A673 (cell line): Measurements from ENCODE around the gene SLC31A1.

ENCODE experiments used
- CTCF ChIP-seq: fragments of 300-800, 200-600 bp; sonication (generic); conservative IDR thresholded peaks from 2 replicates; pipeline ENCODE4 v1.5.1; 2017; ENCODE audit warnings: low read depth, mild to moderate bottlenecking, antibody characterized with exemption, low read length, moderate library complexity, mixed read lengths
- EZH2 ChIP-seq: fragments of 200-600 bp; sonication (generic); IDR thresholded peaks from 2 replicates; pipeline ENCODE4 v1.6.1; 2017; ENCODE audit warnings: borderline replicate concordance, low read depth, mild to moderate bottlenecking, mixed read lengths, antibody characterized with exemption, low read length; ENCODE audit not compliant: poor library complexity, severe bottlenecking

GRCh38 chr9:113245894-113246293 is 24.6 kb downstream of the SLC31A1 start:
- no peak for TF ChIP-seq CTCF
- no peak for TF ChIP-seq EZH2
